GM10847 (cell line): ENCODE data around the gene DNM3.

Source experiments
- POLR2A ChIP-seq: IDR thresholded peaks from 2 replicates; pipeline ENCODE4 v1.6.1; 2011; ENCODE audit not compliant: insufficient read length; ENCODE audit errors: extremely low read depth

Gene DNM3

GRCh38 chr1:171917331-171917730 is 76.0 kb downstream of the DNM3 start:
- TF ChIP-seq POLR2A = no peak

- no peak for TF ChIP-seq POLR2A
Observed at GRCh38 chr1:171919891-171920887, 78.9 kb downstream of the DNM3 start.

- TF ChIP-seq POLR2A = no peak
Observed at GRCh38 chr1:171922999-171923398, 81.7 kb downstream of the DNM3 start.

GRCh38 chr1:171929121-171929520 is 87.8 kb downstream of the DNM3 start:
- TF ChIP-seq POLR2A = no peak

DNA sequence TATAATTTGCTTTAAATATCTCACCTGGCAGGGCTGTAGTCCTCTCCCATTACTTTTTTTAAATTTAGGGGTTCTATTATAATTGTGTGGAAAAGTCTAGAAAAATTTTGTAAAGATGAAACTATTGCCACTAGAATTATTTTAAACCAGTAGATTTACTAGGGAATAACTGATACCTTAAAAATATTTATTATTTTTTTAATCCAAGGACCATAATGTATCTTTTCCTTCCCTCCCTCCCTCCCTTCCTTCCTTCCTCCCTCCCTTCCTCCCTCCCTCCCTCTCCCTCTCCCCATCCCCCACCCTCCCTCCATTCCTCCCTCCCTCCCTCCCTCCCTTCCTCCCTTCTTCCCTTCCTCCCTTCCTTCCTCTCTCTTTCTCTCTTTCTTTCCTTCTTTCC is 90.5 kb downstream of the DNM3 start:
- TF ChIP-seq POLR2A = no peak

GRCh38 chr1:171934664-171935063 is 93.4 kb downstream of the DNM3 start:
- no peak for TF ChIP-seq POLR2A

GRCh38 chr1:171935086-171935485 is 93.8 kb downstream of the DNM3 start:
- no peak for TF ChIP-seq POLR2A

GRCh38 chr1:171935664-171936063 is 94.4 kb downstream of the DNM3 start:
- no peak for TF ChIP-seq POLR2A

GRCh38 chr1:171937938-171938337 is 96.6 kb downstream of the DNM3 start:
- TF ChIP-seq POLR2A = no peak

DNA sequence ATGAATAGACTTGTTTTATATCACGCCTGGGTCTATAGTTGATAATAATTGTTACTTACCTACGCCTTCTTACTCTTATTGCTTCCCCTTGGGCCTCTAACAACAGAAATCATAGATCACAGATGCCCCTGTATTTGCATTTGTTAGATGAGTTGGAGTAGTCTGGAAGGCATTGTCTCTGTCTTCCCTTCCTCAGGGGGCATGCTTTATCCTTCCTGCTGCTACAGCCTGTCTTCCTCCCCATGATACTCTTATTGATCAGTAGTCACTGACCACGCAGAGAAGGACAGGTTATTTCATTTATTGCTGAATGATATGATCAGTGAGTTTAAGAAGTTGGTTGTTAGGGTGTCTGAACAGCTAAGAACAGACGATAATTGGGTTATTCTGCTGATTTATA is 98.4 kb downstream of the DNM3 start:
- no peak for TF ChIP-seq POLR2A

- TF ChIP-seq POLR2A = no peak
Observed at GRCh38 chr1:171940368-171940767, 99.1 kb downstream of the DNM3 start.

GRCh38 chr1:171941920-171942319 is 100.6 kb downstream of the DNM3 start:
- no peak for TF ChIP-seq POLR2A

DNA sequence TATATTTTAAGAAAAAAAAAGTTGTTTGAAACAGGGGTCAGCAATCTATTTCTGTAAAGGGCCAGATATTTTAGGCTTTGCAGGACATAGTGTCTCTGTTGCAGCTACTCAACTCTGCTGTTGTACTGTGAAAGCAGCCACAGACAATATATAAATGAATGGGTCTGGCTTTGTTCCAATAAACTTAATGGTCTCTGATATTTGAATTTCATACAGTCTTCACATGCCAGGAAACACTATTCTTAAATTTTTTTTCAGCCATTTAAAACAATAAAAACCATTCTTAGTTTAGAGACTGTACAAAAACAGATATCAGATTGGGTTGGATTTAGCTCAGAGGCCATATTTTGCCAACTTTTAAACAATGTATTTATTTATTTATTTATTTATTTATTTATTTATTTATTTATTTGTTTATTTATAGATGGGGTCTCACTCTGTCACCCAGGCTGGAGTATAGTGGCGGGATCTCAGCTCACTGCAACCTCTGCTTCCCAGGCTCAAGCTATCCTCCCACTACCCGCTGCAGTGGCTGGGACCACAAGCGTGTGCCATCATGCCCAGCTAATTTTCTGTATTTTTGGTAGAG is 102.8 kb downstream of the DNM3 start:
- TF ChIP-seq POLR2A = no peak

- no peak for TF ChIP-seq POLR2A
Observed at GRCh38 chr1:171948511-171948910, 107.2 kb downstream of the DNM3 start.

GRCh38 chr1:171949316-171949715 is 108.0 kb downstream of the DNM3 start:
- TF ChIP-seq POLR2A = no peak

- no peak for TF ChIP-seq POLR2A
Observed at GRCh38 chr1:171953835-171954234, 112.5 kb downstream of the DNM3 start.
